Measurements from ENCODE around the gene TNNT3.

Gene TNNT3

DNA sequence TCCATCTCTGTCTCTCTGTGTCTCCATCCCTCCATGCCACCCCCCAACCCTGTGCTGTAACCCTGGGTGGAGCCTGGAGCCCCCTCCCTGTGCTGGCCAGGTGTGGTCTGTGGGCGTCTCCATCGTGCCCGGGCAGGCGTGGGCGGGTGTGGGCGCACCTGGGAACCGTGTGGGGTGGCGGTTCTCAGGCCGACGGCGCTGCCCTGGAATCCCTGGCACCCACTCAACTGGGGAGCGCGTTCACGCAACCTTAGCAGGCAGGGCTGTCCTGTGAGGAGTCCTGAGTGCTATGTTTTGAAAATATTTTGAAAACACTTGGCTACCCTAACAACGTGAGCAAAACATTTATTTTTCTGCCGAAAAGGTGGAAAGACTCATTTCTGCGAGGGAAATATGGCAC lies 4.7 kb downstream of the TNNT3 start:
- no peak for DNase-seq

DNA sequence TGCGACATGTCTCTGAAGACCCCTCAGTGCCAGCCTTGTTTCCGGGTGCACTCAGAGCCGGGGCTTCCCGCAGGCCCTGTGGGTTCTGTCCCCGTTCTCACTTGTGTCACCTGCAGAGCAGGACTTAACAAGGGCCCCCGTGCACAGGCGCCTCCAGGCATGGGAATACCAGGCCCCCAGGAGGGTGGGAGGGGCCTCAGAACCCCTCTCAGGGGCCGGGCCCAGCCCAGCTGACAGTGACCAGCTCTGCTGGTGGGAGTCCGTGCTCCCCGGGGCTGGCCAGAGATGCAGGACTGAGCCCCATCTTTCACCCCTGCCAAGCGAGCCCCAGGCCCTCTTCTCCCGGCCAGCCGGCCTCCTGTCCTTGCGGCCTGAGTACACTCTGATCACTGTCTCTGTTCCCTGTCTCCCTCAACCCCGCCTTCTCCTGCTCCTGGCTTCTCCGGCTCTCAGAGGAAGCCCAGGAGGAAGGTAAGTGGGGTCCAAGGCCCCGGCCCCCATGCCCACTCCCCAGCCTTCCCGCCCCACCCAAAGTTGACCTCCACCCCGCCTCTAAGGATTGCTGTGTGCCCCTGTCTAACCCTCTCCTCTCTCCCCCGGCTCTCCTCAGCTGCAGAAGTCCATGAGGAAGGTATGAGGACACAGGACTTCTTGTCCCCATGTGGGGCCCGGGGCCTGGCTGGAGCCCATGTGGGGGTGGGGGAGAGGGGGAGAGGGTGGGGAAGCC lies 5.3 kb downstream of the TNNT3 start:
- DNase-seq, result no peak

DNA sequence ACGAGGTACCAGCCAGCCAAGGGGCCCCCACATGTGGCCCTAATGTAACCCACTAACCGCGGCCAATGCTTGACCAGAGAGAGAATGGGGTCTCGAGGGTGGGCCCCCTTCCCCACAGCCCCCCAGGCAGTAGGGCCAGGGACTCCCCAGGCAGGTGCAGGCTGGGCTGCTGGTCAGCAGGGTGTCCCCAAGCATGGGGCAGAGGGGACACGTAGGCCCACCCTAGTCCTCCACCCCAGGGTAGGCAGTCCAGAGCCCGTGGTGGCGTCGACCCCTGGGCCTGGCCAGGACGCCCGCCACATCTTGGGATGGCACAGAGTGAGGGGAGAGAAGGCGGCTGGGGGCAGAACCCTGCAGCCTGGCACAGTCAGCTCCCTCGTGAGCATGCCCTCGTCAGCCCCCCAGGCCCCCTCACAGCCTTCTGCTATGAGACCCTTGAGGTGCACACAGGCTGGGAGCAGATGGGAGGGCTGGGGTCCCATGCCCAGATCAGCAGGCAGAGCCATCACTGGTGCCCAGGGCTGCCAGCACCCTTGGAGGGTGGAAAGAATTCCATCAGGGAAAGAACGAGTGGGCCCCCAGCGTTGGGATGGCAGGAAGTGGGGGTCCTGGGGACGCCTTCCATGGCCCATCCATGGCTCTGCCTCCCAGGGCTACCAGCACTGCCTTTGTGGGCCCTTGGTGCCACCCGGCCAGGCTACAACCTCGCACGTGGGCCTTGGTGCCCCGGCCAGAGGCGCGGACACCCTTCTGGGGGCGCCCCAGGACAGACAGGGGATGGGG lies 6.1 kb downstream of the TNNT3 start:
- DNase-seq, result no peak

DNA sequence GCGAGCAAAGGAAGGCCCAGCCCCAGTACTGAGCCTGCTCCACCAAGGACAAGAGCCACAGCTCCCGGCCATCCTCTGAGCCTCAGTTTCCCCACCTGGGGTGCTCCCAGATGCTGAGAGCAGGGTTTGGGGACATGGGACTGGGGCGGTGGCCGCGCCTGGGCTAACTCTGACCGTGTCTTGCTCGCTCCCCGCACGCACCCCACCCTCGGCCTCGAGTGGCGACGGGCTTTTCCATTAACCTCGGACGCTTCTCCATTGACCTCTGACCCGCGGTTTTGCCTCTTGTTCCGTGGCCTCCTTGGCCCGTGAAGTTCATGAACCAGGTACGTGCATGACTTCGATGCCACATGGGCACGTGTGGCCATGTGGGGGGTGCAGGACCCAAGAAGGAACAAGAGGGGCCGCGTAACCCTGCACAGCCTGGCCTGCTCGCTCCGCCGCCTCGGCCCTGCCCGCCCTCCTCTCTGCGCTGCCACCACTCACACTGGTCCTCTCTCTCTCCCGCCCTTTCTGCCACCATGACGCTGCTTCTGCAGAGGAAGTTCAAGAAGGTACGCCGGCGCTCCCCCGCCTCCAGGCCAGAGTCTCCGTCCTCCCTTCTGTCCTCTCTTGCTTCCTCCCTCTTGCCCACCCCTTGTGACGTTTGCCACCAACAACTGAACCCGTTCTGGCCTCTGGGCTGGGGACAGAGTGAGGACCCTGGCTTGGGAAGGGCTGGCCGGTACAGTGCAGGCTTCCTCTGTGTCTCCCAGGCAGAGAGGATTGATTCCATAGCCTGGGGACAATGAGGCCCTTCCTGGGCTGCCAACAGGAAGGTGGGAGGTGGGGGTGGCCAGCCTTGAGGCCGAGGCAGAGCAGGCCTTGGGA lies 6.9 kb downstream of the TNNT3 start:
- DNase-seq, result no peak

DNA sequence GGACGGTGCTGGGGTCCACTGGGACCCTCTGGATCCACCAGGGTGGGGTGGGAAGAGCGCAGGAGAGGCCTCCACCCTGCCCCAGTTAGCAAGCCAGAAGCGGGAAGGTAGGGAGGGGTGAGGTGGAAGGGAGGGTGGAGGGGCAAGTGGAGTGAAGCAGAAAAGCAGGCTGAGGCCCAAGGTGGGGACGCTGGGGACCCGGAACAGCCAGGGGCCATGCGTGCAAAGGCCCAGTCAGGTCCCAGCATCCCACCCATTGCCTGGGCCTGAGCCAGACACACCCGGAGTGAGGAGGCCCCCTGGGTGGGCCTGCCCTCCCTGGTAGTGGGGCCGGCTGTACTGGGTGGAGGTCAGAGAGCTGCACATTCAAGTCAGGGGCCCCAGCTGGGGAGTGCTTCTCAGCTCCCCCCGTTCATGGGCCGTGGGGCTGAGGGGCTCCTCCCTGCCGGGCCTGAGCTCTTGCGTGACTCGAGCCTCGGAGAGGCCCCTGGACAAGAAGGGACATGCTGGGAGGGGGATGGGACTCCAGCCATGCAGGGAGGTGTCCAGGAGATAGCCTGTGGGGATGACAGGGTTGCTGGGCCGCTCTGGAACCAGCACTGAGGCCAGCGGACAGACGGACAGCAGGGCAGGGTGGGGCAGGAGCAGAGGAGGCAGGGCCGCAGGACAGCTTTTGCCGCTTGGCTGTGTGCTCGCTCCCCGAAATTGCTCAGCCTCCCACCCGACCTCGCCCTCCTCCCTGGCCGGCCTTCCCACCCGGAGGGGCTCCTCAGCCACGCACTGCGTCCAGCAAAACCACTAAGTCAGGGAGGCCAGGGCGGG lies 7.7 kb downstream of the TNNT3 start:
- no peak for DNase-seq

DNA sequence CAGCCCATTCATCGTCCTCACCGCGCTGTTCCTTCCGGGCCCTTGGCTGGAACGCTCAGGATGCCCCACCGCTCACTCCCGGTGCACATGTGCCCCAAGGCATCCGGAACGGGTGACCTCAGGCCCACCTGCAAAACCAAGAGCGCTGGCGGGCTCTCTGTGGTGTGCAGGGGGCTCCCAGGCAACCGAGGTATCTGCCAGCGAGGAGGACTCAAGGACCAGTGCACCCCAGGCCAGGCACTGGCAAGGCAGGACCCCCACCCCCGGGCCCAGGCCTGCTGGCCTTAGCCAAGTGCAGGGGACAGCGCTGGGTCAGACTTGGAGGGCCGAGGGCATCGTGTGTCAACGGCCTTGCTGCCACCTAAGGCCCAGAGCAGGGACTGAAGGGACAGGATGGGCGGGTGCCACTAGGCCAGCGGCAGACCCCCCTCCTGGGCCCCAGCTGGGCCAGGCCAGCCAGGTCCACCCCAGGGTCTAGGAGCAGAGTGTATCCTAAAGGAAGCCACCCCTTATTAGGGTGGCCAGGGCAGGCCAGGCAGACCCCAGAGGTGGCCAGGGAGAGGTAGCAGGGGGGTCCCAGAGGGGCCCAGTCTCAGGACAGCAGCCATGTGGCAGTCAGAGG lies 8.5 kb downstream of the TNNT3 start:
- DNase-seq, result no peak

DNA sequence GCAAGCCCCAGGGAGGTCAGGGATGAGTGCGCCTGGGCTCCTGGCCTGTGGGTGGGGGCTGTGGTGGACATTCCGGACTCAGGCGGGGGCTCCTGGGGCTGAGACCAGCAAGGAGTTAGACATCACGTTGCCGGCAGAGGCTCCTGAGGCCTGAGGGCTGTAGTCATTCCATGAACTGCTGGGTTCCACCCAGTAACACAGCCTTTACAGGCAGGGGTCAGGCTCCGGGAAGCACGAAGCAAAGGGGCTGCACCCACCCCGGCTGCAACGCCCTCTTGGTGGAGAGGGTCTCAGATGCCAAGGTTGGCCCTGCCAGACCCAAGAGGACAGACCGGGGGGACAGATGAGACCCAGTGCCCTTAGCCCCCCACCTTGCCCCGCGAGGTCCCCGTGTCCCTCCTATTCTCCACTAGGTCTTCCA lies 9.0 kb downstream of the TNNT3 start:
- DNase-seq, result no peak

DNA sequence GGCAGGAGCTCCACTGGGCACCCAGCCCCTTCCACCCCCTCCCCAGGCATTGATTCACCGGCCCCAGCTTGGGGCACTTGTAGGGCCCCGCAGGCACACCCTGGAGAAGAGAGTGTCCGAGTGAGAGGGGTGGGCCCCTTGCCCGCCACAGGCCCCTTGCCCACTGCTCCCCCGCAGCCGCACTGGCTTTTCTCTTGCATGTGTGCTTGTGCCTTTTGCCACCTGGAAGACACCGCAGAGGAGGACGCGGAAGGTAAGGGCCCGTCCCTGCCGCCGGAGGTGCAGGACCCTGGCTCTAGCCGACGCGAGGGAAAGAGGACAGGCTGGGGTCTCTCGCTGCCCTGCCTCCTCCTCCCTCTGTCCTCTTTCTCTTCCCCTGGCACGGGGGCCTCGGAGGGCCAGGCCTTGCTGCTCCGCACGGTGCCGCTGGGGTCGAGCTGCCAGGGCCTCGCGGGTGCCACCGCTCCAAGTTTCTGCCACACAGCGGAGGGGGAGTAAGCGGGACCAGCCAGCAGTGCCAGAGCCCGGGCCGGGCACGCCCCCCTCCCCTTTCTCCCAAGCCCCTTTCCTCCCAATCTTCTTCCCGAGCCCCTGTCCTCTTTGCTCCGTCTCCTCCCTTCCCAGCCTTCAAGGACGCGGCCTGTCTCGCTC lies 9.5 kb downstream of the TNNT3 start:
- no peak for DNase-seq

DNA sequence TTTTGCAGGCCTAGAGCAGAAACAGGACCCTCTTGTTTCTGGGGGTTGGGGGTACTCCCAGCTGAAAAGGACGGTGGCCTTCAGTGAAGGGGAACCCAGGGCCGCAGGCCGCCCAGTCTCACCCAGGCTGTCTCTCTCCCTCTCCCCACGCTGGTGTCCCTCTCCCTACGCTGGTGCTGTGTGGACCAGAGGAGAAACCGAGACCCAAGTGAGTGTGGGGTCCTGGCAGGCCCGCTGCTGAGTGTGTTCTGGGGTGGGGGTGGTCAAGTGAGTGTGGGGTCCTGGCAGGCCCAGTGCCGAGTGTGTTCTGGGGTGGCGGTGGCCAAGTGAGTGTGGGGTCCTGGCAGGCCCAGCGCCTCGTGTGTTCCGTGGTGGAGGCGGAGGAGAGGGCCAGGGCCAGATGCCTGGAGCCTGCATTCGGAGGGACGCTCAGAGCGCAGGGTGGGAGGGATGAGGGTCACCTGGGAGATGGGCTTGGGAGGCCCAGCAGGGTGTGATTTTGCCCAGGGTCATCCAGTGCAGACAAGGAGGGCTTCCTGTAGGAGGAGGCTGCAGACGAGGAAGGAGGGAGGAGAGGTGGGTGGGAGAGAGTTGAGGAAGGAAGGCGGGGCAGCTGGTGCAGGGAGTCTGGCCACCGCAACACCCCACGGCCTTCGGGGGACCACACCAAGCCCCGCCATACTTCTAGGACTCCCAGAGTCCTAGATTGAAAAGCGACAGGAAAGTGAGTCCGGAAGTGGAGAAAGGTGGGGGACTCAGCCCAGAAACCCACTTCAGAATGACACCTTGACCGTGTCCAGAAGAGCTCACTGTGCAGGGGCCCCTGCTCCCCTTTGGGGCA lies 10.3 kb downstream of the TNNT3 start:
- DNase-seq, result no peak

DNA sequence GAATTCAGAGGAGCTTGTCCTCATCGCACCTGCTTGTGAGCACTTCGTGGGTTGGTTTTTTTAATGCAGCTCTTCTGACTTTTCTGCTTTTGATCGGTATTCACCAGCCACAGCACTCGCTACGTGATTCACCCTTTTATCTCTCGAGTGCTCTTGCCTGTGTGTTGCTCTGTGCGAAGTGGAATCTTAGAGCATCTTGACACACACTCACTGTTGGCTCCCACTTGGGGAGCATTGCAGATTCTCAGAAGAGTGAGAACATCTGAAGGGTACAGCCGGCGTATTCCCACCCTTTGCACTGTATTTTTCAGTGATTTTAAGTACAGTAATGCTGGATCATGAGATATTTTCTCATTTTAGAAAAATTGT lies 10.9 kb downstream of the TNNT3 start:
- no peak for DNase-seq

DNA sequence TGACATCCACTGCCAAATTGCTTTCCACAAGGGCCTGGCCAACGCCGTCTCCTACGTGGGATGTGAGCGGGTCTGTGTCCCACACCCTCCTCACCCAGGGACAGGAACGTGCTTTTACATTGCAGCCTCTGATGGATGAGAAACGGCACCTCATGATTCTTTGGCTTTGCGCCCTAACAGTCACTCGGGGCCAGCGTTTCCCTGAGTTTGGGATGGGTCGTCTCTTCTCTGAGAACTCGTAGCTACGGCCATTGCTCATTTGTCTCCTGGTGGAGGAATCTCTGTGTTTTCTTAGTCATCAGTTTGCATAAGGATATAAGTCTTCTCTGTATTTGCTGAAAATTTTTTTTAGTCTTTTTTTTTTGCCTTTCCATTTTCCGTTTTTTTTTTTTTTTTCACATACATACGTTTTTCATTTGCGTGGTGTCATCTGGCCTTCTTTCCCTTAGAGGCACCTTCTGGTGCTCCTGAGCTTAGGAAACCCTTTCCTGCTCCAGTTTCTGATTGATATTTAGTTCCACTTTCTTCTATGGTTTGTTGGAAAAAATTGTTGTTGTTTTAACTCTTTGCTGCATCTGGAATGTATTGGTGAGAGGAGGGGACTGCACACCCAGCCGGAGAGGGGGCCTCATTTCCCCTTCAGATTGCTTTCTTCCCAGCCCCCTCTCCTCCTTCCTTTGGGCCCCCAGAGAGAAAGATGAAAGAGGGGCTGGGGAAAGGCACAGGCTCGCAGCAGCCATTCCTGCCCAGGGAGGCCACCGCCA lies 12.0 kb downstream of the TNNT3 start:
- no peak for DNase-seq

DNA sequence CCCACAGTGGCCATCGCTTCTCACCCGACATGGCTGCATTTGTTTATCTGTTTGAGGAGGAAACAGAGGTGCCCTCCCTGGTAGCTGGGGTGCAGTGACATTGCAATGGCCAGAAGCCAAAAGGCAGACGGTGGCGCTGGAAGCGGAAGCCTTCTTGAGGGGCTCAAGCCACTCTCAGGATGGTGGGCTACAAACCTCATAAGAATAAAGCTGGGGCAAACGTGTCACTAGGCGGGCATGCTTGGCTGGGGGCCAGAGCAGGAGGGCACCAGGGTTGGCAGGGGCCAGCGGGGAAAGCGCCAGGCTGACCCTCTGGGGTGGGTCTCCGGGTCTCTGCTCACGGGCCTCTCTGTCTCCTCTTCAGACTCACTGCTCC lies 12.6 kb downstream of the TNNT3 start:
- no peak for DNase-seq

DNA sequence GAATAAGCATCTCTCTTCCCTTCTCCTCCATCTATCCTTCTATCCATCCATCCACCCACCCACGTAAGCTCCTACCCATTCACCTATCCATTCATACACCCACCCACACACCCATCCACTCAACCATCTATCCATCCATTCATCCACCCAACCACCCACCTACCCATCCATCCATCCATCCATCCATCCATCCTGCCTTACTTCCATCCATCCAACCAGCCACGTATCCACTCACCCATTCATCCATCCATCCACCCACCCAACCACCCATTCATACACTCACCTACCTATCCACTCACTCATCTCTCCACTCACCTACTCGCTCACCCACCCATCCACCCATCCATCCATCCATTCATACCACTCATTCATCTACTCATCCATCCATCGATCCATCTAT lies 13.2 kb downstream of the TNNT3 start:
- no peak for DNase-seq

DNA sequence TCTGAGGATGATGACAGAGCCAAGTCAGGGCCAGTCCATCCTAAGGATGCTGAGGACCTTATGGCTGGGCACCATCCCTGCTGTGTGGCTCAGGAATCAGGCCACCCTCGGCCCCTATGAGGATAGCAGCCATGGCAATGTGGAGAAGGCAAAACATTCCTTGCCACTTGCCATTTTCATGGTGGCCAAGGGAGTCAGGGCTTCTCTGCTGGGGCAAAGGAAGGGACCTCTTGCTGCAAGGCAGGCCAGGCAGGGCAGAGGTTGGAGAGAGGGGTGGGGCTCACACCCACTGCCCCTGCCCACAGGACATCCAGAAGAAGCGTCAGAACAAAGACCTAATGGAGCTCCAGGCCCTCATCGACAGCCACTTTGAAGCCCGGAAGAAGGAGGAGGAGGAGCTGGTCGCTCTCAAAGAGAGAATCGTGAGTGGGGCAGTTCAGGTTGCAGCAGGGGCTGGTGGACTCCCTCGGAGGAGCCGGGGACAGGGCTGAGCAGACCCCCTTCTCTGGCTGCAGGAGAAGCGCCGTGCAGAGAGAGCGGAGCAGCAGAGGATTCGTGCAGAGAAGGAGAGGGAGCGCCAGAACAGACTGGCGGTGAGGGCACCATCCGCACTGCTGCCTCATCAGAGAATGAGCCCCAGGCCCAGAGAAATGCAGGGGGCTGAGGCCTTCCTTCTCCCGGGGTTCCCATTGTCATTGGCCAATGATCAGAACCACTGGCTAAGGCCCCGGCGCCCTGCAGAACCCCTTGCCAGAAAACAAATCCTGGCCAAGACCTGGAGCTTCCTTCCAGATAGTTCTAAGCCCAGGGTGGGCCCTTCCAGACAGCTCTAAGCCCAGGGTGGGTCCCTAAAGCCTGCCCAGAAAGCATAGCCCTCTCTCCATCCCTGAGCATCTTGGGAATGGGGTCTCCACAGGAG lies 14.2 kb downstream of the TNNT3 start:
- DNase-seq, result no peak

DNA sequence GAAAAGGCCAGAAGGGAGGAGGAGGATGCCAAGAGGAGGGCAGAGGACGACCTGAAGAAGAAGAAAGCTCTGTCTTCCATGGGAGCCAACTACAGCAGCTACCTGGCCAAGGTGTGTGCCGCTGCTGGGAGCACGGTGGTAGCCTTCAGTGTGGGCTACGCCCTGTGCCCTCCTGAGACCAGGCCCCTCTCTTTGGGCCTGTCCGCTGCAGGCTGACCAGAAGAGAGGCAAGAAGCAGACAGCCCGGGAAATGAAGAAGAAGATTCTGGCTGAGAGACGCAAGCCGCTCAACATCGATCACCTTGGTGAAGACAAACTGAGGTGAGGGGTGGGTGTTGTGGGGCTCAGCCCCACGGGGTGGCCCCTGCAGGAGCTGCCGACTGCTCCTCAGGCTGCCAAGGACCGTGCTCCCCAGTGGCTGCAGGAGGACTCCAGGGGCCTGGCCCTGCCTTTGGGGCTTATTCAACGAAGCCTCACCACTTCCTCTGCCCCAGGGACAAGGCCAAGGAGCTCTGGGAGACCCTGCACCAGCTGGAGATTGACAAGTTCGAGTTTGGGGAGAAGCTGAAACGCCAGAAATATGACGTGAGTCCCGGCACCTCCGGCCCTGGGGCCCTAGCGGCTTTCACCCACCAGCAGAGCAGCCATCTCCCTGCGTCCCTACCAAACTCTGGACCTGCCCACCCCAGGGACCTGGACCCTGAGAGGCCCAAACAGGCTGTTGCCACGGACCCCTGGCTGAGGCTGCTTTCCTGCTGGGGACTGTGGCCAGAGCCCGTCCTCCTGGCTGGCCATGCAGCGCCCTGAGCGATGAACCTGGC lies 15.0 kb downstream of the TNNT3 start:
- DNase-seq, result no peak

DNA sequence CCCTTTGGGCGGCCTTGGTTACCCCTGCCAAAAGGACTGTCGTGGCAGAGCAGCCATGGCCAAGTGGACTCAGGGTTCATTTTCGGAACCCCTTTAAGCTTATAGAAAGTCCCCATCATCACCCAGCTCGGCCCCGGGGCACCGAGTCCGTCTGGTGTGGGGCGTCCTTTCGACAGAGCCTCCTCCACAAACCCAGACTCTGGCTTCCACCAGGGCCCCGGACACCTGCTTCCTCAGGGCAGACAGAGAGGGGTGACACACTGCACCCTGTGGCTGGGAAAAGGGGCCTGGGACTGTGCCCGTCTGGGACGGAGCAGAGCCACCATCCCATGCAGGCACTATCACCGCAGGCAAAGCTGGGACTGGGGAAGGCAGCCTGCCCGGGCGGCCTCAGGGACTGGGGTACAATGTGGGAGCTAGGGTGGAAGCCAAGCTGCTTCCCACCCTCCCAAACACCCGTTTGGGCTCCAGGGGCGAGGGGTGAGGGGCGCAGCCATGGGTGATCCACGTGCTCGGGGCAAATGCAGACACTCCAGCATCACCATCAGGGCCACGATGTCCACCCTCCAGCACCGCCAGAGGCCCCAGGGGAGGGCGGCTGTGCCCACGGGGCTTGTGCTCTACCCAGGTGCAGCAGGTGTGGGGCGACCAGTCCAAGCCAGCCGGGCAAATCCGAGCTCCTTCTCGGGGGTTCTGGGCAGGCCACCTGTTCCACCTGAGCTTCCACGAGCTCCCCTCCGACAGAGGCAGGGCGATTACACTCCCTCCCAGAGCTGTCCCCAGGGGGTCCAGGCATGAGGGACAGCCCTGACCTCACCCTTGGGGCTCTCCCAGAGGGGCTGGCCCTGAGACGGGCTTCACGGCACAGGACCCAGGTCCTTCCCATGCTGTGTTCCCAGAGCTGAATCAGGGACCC lies 15.9 kb downstream of the TNNT3 start:
- no peak for DNase-seq

All from NCI-H446 (cell line).